Heart right ventricle (tissue), 16 donors: ENCODE measurements around the gene BACH1. TPM values are rescaled to one million over a fixed set of nuclear protein-coding genes. Genes with fewer than 3 reads are reported as not detected.
A peak's percentile ranks its signal among the peaks of the same experiment; 100 is the strongest.

ENCODE experiments used
- ATAC-seq, 8 donors: fragments of 200-7000 bp; cut with Tn5 transposase; one replicate each; pipeline ENCODE4 v1.9.1; 2020; ENCODE audit warnings: mild to moderate bottlenecking in 8 of 8, moderate library complexity in 8 of 8, moderate number of reproducible peaks in 1 of 8
- DNase-seq, 2 donors: peaks; one replicate each; pipeline ENCODE4 v3.0.0-alpha.2; 2020
- H3K27ac ChIP-seq, 10 donors: fragments of 200-600 bp; sonication (generic) in 2 of 10; one replicate each; pipeline versions ENCODE4 v1.5.0 to v1.8.0; 2020 to 2022; ENCODE audit warnings: mild to moderate bottlenecking in 3 of 10
- H3K27me3 ChIP-seq, 7 donors: fragments of 200-600 bp; one replicate each; pipeline ENCODE4 v1.8.0; 2021 to 2022; ENCODE audit warnings: mild to moderate bottlenecking in 2 of 7
- H3K36me3 ChIP-seq, 9 donors: fragments of 200-600 bp; sonication (generic) in 1 of 9; one replicate each; pipeline versions ENCODE4 v1.5.0 to v1.8.0; 2020 to 2022; ENCODE audit warnings: mild to moderate bottlenecking in 2 of 9
- H3K4me1 ChIP-seq, 9 donors: fragments of 200-600 bp; sonication (generic) in 1 of 9; one replicate each; pipeline versions ENCODE4 v1.5.0 to v1.8.0; 2020 to 2022; ENCODE audit warnings: mild to moderate bottlenecking in 4 of 9
- H3K4me3 ChIP-seq, 10 donors: fragments of 200-600 bp; sonication (generic) in 2 of 10; one replicate each; pipeline versions ENCODE4 v1.5.0 to v1.8.0; 2020 to 2022; ENCODE audit warnings: mild to moderate bottlenecking in 7 of 10, moderate library complexity in 2 of 10
- H3K9me3 ChIP-seq, 11 donors: fragments of 200-600 bp in 10 of 11; sonication (generic) in 2 of 11; one replicate each; pipeline versions ENCODE4 v1.5.0 to v1.8.0; 2013 to 2022; ENCODE audit warnings: mild to moderate bottlenecking in 2 of 11, control low read depth in 1 of 11, moderate library complexity in 1 of 11
- CTCF ChIP-seq, 9 donors: fragments of 200-600 bp; sonication (generic) in 2 of 9; IDR thresholded peaks; one replicate each; pipeline versions ENCODE4 v1.5.0 to v1.8.0; 2021 to 2022; ENCODE audit warnings: antibody characterized with exemption in 9 of 9, mild to moderate bottlenecking in 5 of 9, moderate library complexity in 1 of 9
- WGBS, 2 donors: extraction: QIAGEN DNeasy Blood & Tissue Kit; methylation state at CpG; one replicate each; pipeline ENCODE4 v1.1.7; 2013; ENCODE audit warnings: inconsistent platforms in 1 of 2; 5-methylcytosine and 5-hydroxymethylcytosine counted together
- intact Hi-C, 10 donors: fragments of 100-400 bp; cut with DNase I; formaldehyde crosslinking; loops; one replicate each; pipeline versions ENCODE4 v1.11.1 to v1.14.2; 2022
- polyA plus RNA-seq, 2 donors: library from polyadenylated mRNA; stranded (reverse); fragments of 200-250 nt; gene quantifications; one replicate each; pipeline ENCODE4 v1.2.3, GENCODE V29; 2013
- total RNA-seq, 10 donors: library from RNA; stranded (reverse); fragmentation: NEBNext Ultra II Directional in 3 of 10; extraction: Animal tissue kit (Norgen Biotek cat#: 25700) in 3 of 10; gene quantifications; one replicate each; pipeline versions ENCODE4 v1.2.1 to v1.2.4, GENCODE V29; 2021 to 2023
- donor health status: Arrhythmogenic right ventricular cardiomyopathy.
- donor health status: ischemic (EF 13 %, LVEDD 7.1; RV severe dilation, severe dysfunction).
- donor health status: healthy with polysubstance abuse.
- donor health status: DM: no; HTN: yes; CAD: no.
- donor health status: DM: no; HTN: no; CAD: no.
- donor health status: ischemic (EF 25% LVEDD 6.9; RV normal size, moderate dysfunction).
- donor health status: ischemic (EF 25% LVEDD 5.7; RV mildly dilated, moderate dysfunction).
- donor health status: healthy.
- donor health status: DM: yes; HTN: yes; CAD: no.
- donor health status: Ischemic cardiomyopathy.
- donor health status: ischemic (EF 35%, LVEDD 5.7; RV mildly dilated, moderate dysfunction).
- donor health status: nonischemic (EF 11% LVEDD 7.7; RV severe dilation, severe dysfunction).
- donor health status: DM: yes; HTN: yes; CAD: no.
- donor health status: PGD.
- donor health status: ischemic (EF 29% LVEDD 5.4; RV normal size, mild dysfunction).
- donor health status: nonischemic (EF 23%, LVEDD 6.1; RV moderate dilation, normal function).

Gene BACH1
- total and polyA plus RNA-seq, 12 donors = 2.7 to 78.7 (median 44.5) TPM

DNA sequence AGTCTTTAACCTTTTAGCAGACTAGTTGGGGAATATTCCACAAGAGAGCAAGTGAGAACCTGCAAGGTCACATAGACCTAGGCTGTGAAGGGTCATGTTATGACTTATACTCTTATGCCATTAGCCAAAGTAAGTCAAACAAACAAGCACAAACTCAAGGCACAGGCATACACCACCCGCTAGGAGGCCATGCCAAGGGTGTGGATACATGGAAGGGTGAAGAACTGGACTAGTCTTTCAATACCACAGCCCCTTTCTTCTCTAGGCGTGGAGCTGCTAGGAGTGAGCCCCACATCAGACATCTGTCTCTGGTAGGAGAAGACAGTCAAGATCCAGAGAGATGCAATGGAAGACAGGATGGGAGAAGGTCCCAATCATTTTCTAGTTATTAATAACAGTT is 68.6 kb downstream of the BACH1 start:
- H3K36me3 ChIP-seq = peaks cover 0 to 38% (median 0%) of the 10 kb centered on the region in 9 donors
- DNase-seq (no peak), ATAC-seq (no peak)
- intact Hi-C loops = loop anchor here in 1 of 10 donors (2.0 kb wide), 1 partner anchor 205 kb away; no protein-coding TSS in a partner anchor
- no peaks in the 10 kb centered on the region for H3K4me1 ChIP-seq
- H3K9me3 ChIP-seq = peaks cover 0 to 7% (median 0%) of the 10 kb centered on the region in 11 donors
- H3K27me3 ChIP-seq = no peaks in the 10 kb centered on the region
- WGBS, 2 donors = 99 to 100% methylated on average over 2 of the region's 2 CpGs
- H3K27ac ChIP-seq = no peak overlapping the region
- H3K4me3 ChIP-seq = no peak overlapping the region
- TF ChIP-seq CTCF (IDR thresholded peaks at IDR 0.05) = no peak

DNA sequence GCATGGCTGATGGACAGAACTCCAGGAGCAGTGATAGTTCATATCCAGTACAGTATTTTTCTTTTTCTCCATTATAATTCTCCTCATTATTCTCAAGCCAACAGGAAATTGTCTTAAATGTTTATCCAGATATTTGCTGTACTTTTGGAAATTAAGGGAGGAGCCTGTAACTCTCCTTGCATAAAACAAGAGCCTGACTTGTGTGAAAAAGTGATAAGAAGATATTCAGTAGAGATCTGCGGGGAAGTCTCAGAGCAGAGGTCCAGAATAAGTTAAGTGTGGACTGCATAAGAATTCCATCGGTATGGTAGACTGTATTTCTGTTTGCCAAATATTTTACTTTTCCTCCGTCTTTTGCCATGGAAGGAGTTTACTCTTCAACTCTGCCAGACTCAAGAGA is 70.2 kb downstream of the BACH1 start:
- no peak overlapping the region for H3K27ac ChIP-seq
- 69 to 71% methylated on average over 3 of the region's 3 CpGs for WGBS, 2 donors
- no peaks in the 10 kb centered on the region for H3K4me1 ChIP-seq
- H3K36me3 ChIP-seq = peaks cover 0 to 36% (median 0%) of the 10 kb centered on the region in 9 donors
- peaks cover 0 to 7% (median 0%) of the 10 kb centered on the region in 11 donors for H3K9me3 ChIP-seq
- DNase-seq = no peak
- TF ChIP-seq CTCF (IDR thresholded peaks at IDR 0.05) = no peak
- ATAC-seq = no peak
- no peaks in the 10 kb centered on the region for H3K27me3 ChIP-seq
- no peak overlapping the region for H3K4me3 ChIP-seq
- intact Hi-C loops = no loop called here

DNA sequence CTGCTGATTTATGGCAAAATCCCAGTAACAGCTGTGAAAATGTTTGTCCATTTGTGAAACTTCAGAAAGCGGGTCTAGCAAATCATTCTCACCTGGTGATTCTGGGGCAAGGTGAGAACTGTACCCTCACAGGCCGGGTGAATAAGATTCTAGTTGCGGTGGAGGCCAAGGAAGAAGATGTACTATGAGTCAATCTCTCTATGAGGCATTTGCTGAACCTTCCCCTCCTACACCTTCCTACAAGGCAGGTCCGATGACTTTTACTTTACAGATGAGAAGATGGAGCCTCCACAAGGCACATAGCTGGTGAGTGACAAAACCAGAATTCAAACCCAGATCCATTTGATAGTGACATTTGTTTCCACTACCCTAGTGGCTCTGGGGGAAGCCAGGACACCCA is 72.7 kb downstream of the BACH1 start:
- no peak for DNase-seq
- H3K36me3 ChIP-seq = peaks cover 0 to 33% (median 0%) of the 10 kb centered on the region in 9 donors
- peaks cover 0 to 4% (median 0%) of the 10 kb centered on the region in 11 donors for H3K9me3 ChIP-seq
- no peak overlapping the region for H3K4me3 ChIP-seq
- TF ChIP-seq CTCF (IDR thresholded peaks at IDR 0.05) = no peak
- H3K4me1 ChIP-seq = peaks cover 0 to 3% (median 0%) of the 10 kb centered on the region in 9 donors
- no peak overlapping the region for H3K27ac ChIP-seq
- intact Hi-C loops = loop anchor here in 8 of 10 donors (1.0 to 10.0 kb wide), 6 partner anchors 137 to 281 kb away; no protein-coding TSS in a partner anchor
- 97 to 100% methylated on average over 4 of the region's 4 CpGs for WGBS, 2 donors
- no peak for ATAC-seq
- no peaks in the 10 kb centered on the region for H3K27me3 ChIP-seq

GRCh38 chr21:29372063-29372802 is 73.5 kb downstream of the BACH1 start:
- Histone ChIP-seq H3K27me3 (no peaks in the 10 kb centered on the region), H3K36me3 (peaks cover 0 to 33% (median 0%) of the 10 kb centered on the region in 9 donors), H3K4me3 (no peak overlapping the region), H3K4me1 (peaks cover 0 to 5% (median 0%) of the 10 kb centered on the region in 9 donors), H3K27ac (no peak overlapping the region), H3K9me3 (no peaks in the 10 kb centered on the region)
- ATAC-seq = peak; percentile 86 to 94 (median 92)
- peak in 1 of 2 donors; percentile 80 for DNase-seq
- TF ChIP-seq CTCF (IDR thresholded peaks at IDR 0.05) = peak; percentile 67 to 83 (median 74)
- WGBS, 2 donors = 43 to 47% methylated on average over 11 of the region's 11 CpGs
- intact Hi-C loops = loop anchor here (1.0 to 10.0 kb wide), 9 partner anchors 137 to 282 kb away; no protein-coding TSS in a partner anchor
